RWPE1 (cell line): ENCODE data around the gene CBFA2T3.
"Not testable (repeated sequence)": the region's sequence is repeated elsewhere in the genome, so short reads cannot be mapped to it uniquely, and the experiment has no call there.

Experiments
- CTCF ChIA-PET: fragments of 350-600 bp; sonication (Branson Sonifier 250); formaldehyde crosslinking; extraction: SDS; loops from one replicate; lab custom pipeline; 2021; lab: Yijun Ruan, JAX
- POLR2A ChIA-PET: fragments of 400-600 bp; formaldehyde crosslinking; extraction: SDS; loops from one replicate; lab custom pipeline; 2020; ENCODE audit warnings: antibody characterized with exemption; ENCODE audit not compliant: low non-redundant PET; lab: Yijun Ruan, JAX
- DNase-seq: peaks from one replicate; pipeline ENCODE4 v3.0.0; 2012; ENCODE audit warnings: low spot score
- H3K27ac ChIP-seq: fragments of 450-650 bp; 2 replicates; pipeline ENCODE4 v1.5.1; 2017
- TF ChIP-seq, protein P1 (sequence below): fragments of 450-650 bp; conservative IDR thresholded peaks from 2 replicates; pipeline ENCODE4 v1.5.1; 2017; ENCODE audit warnings: low read depth, mild to moderate bottlenecking

The CBFA2T3 gene

DNA sequence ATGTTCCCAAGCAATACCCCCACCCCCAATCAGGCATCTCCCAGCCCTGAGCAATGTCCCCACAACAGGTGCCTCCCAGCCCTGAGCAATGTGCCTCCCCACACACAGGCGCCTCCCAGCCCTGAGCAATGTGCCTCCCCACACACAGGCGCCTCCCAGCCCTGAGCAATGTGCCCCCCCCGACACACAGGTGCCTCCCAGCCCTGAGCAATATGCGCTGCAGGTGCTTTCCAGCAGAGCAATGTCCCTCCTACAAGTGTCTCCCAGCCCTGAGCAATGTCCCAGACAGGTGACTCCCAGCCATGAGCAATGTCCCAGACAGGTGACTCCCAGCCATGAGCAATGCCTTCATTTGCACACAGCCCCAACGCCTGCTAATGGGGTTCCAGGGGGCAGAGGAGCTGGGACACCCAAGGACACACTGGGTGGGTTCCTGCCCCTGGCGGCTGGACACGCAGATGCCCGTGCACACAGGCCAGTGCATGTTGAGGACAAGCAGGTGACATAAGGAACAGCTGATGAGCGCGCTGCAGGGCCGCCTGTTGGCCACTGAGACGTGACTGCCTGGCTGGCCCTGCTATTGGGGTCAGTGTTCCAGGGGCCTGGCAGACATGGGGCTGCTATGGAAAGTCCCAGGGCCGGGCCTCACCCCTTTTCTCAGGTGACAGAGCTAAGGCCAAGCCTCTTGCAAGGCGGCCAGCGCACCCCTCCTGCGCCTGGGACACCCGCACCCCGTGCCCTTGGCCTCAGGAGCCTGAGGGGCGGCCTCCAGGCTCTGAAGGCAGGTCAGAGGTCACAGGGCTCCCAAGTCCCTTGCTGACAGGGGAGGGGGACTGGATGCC lies 83.7 kb downstream of the CBFA2T3 start:
- ChIA-PET POLR2A (no interaction called here), CTCF (interaction anchor here (1.0 kb wide), 1 partner anchor 77 kb away, joined by 3 read pairs; no protein-coding TSS in a partner anchor)
- DNase-seq: no peak
- TF ChIP-seq, protein P1, sequence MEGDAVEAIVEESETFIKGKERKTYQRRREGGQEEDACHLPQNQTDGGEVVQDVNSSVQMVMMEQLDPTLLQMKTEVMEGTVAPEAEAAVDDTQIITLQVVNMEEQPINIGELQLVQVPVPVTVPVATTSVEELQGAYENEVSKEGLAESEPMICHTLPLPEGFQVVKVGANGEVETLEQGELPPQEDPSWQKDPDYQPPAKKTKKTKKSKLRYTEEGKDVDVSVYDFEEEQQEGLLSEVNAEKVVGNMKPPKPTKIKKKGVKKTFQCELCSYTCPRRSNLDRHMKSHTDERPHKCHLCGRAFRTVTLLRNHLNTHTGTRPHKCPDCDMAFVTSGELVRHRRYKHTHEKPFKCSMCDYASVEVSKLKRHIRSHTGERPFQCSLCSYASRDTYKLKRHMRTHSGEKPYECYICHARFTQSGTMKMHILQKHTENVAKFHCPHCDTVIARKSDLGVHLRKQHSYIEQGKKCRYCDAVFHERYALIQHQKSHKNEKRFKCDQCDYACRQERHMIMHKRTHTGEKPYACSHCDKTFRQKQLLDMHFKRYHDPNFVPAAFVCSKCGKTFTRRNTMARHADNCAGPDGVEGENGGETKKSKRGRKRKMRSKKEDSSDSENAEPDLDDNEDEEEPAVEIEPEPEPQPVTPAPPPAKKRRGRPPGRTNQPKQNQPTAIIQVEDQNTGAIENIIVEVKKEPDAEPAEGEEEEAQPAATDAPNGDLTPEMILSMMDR: no peak
- H3K27ac ChIP-seq: no peak overlapping the region

DNA sequence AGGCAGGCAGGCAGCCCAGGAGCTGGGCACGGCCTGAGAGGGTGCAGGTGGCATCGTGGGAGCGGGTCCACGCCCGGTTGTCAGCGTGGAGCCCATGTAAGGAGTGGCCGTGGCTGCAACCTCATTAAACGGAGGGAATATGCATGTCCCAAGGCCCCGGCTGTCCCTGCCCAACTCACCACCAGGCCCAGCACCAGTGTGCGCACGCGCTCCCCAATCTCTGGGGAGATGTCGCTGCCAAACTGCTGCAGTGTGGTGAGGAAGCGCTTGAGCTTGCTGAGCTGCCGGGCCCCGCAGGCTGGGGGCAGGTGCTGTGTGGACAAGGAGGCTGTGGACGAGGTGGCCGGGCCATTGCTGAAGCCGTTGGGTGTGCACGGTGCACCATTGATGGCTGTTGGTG lies 84.9 kb downstream of the CBFA2T3 start:
- no peak overlapping the region for H3K27ac ChIP-seq
- TF ChIP-seq, protein P1: no peak
- CTCF ChIA-PET: no interaction called here
- POLR2A ChIA-PET: no interaction called here
- no peak for DNase-seq

DNA sequence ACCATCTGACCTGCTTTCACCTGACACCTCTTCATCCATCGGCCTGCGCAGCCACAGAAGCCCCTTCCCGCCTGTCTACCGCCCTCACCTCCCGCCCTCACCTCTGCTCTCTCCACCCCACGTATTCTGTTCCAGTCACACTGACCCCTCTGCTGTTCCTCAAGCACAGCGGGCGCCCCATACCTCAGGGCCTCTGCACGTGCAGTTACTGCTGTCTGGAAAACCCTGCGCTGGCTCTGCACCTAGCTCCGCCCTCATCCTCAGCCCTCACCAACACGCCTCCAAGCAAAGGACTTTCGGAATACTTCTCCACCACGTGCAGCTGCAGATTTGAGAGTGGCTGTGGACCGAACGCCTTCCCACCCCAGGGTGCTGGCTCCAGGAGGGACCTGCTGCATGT lies 85.9 kb downstream of the CBFA2T3 start:
- ChIA-PET POLR2A (no interaction called here), CTCF (no interaction called here)
- no peak for DNase-seq
- no peak overlapping the region for H3K27ac ChIP-seq
- TF ChIP-seq, protein P1: no peak

DNA sequence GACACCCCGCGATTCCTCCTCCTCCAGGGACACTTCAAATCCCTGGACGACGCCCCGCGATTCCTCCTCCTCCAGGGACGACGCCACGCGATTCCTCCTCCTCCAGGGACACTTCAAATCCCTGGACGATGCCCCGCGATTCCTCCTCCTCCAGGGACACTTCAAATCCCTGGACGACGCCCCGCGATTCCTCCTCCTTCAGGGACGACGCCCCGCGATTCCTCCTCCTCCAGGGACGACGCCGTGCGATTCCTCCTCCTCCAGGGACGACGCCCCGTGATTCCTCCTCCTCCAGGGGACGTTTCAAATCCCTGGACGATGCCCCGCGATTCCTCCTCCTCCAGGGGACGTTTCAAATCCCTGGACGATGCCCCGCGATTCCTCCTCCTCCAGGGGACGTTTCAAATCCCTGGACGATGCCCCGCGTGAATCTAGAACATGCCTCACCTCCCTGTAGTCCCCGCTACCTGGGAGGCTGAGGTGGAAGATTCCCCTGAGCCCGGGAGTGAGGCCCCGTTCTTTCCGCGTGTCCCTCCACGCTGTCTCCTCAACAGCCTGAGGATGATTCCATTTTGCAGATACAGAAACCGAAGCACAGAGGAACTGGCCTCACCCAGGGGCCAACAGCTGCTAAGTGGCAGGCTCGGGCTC lies 87.2 kb downstream of the CBFA2T3 start:
- CTCF ChIA-PET: interaction anchor here (0.6 kb wide), 1 partner anchor 77 kb away, joined by 4 read pairs; no protein-coding TSS in a partner anchor
- POLR2A ChIA-PET, DNase-seq, H3K27ac ChIP-seq: not testable (repeated sequence)

DNA sequence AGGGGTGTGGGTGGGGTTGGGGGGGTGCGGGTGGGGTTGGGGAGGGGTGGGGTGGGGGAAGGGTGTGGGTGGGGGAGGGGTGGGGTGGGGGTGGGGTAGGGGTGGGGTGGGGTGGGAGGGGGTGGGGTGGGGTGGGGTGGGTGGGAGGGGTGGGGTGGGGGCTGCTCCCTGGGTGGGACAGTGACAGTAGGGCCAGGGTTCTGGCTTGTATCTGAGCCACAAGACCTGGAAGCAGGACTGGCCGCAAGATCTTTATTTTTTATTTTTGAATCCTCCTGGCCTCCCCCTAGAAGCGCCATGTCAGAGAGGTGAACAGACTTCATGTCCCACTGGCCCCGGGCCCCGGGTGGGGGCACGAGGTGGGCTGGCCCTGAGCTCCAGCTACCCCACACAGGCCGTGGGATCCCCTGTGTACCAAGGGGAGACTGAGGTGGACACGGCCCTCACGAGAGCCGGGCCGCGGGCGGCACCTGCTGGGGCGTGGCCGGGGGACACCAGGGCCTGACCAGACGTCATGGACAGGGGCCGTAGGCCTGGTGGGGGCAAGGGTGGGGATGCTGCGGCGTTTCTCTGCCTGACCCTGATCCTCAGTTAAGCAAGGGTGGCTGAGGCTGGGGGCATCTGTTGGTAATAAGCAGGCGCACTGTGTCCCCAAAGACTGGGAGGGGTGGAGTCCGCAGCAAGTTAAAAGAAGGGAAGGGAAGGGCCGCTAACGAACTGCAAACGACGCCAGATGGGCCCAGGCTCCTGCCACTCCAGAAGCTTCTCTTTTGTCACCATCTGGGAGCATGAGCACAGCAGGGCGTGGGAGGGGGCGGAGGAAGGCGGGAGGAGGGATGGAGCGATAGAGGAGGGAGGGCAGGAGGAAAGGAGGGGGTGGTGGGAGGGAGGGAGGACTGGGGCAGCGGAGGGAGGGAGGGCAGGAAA lies 88.3 kb downstream of the CBFA2T3 start:
- DNase-seq: no peak
- ChIA-PET POLR2A (no interaction called here), CTCF (interaction anchor here (0.6 kb wide), 1 partner anchor 76 kb away, joined by 4 read pairs; no protein-coding TSS in a partner anchor)
- TF ChIP-seq, protein P1: no peak
- H3K27ac ChIP-seq: no peak overlapping the region

DNA sequence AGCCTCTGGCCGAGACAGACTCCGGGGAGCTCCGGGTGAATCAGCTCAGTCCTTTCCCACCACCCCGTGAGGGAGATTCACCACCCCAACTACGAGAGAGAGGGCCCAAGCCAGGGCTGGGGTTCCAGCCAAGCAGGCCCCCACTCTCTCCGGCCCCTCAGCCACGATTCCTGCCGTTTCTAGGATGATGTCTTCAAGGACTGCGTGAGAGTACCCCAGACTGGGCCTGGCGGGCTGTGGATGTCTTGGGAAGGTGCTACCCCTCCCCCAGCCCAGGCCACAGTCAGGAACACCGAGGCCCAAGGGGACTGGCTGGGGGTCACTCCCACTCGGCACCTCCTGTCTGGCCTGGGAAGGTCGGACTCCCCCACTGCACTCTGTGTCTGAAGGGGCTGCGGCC lies 89.0 kb downstream of the CBFA2T3 start:
- TF ChIP-seq, protein P1: no peak
- DNase-seq: no peak
- H3K27ac ChIP-seq: peak overlapping the region; percentile 21; the same call in 1 of the 2 replicates
- POLR2A ChIA-PET: no interaction called here
- CTCF ChIA-PET: no interaction called here
